GM19324 (cell line): ENCODE measurements around the gene NANS.
"Not testable (repeated sequence)": the region's sequence is repeated elsewhere in the genome, so short reads cannot be mapped to it uniquely, and the experiment has no call there.

Experiments used
- ATAC-seq: cut with Tn5 transposase; IDR thresholded peaks from one replicate; pipeline ENCODE4 v1.9.1; 2021; ENCODE audit warnings: mild to moderate bottlenecking, moderate library complexity; ENCODE audit not compliant: unreplicated experiment, low FRiP score

The NANS gene

DNA sequence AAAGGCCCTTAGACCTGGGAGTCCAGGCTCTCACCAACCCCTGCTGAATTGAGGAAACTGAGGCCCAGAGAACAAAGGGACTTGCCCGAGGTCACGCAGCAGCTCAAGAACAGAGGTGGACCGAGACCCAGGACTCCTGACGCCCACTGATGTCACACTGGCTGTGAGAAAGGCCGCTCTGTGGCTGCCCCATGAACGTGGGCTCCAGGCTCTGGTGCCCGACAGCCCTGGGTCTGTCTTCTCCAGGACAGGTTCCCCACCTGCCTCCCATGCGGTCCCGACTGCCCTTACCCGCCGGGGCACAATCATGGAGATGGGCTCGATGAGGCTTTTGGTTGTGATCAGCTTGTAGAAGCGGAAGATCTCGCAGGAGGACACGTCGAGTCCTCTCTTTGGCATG, 71.8 kb downstream of the NANS start:
- no peak for ATAC-seq

DNA sequence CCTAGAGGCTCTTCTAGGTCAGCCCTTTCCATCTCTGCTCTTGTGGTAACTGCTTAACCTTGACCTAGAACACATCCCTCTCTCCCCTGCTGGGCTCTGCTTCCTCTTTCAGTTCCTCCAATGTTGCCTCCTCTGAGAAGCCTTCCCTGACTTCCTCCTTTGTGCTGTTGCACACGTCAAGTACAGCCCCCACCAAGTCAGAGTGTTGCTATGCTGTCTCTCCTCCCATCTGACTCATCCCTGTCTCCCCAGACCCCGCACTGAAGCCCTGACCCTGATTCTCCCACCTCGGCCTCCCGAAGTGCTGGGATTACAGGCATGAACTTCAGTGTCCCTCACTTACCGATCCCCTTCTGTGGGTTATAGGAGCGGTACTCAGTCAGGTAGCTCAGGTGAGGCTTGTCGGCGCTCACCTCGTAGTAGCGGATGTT, 72.9 kb downstream of the NANS start:
- no peak for ATAC-seq

DNA sequence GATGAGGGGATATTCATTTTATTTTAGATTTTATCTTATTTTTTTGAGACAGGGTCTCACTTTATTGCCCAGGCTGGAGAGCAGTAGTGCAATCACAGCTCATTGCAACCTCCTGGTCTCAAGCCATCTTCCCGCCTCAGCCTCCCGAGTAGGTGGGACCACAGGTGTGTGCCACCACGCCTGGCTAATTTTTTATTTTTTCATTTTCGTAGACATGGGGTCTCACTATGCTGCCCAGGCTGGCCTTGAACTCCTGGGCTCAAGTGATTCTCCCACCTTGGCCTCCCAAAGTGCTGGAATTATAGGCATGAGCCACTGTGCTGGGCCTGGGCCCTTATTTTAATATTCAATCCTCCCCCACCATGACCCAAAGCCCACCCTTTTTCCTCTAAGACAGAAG, 73.5 kb downstream of the NANS start:
- ATAC-seq = not testable (repeated sequence)

DNA sequence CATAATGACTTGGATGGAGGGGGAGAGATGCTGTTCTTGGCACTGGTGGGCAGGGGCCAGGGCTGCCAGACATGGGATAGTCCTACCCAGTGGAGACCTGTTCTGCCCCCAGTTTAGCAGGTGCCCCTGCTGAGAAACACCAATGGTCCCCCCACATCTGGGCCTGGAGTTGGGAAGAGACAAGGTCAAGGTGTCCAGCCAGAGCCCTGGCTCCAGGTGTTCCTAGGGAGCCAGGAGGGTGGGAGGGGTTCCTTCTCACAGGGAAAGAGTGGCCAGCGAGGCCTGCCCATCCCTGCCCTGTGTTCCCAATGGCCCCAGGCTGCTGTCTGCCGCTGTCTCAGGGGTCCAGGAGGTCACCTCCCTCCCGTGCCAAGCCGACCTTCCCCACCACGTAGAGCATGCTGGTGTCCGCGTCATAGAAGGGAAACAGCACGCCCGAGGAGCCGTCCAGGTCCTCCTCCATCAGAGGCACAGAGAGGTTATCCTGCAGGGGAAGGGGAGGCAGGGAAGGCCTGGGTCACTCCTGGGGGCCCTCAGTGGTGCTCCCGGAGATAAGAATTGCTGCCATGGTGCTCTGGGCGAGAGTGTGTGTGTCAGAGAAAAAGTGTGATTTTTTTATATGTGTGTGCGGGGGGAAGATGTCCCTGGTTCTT, 74.2 kb downstream of the NANS start:
- no peak for ATAC-seq

GRCh38 chr9:98132158-98132557, 75.6 kb downstream of the NANS start:
- no peak for ATAC-seq
